HepG2 (cell line): ENCODE results near the gene GART. TPM values are rescaled to one million over a fixed set of nuclear protein-coding genes. Genes with fewer than 3 reads are reported as not detected.

Experiments
- ATAC-seq: fragments of 200-7000 bp; cut with Tn5 transposase; 3 replicates; pipeline ENCODE4 v1.9.1; 2020; ENCODE audit warnings: mild to moderate bottlenecking, moderate library complexity
- BruUV-seq: library from RNA; stranded (reverse); fragments of 400-500 nt; replicated peaks from 2 replicates; lab custom pipeline; 2021; lab: Mats Ljungman, UMichigan
- CTCF ChIA-PET: fragments of 300-600 bp; formaldehyde crosslinking; extraction: SDS; loops from one replicate; lab custom pipeline; 2021; ENCODE audit warnings: low total read pairs, inconsistent platforms, low intra/inter-chr PET ratio; lab: Yijun Ruan, JAX
- POLR2A ChIA-PET: fragments of 350-600 bp; sonication (Branson Sonifier 250); formaldehyde crosslinking; loops from one replicate; lab custom pipeline; 2020; ENCODE audit warnings: antibody characterized with exemption, inconsistent platforms; lab: Yijun Ruan, JAX
- DNase-seq: peaks from one replicate; pipeline ENCODE4 v3.0.0-alpha.2; 2015; ENCODE audit warnings: low spot score
- FAIRE-seq: peaks from 3 replicates; lab custom pipeline; 2011; peaks lifted over from hg19 to GRCh38; lab: Jason Lieb, UNC
- H2AFZ ChIP-seq: one replicate; pipeline ENCODE4 v1.6.1; 2011; ENCODE audit warnings: low read length, inconsistent platforms
- H3K27ac ChIP-seq: fragments of 300-600 bp; 3 replicates; pipeline ENCODE4 v1.8.0; 2011; ENCODE audit warnings: mixed run types, mild to moderate bottlenecking, mixed read lengths, low read length, inconsistent platforms; ENCODE audit not compliant: insufficient read depth; ENCODE audit errors: extremely low read length
- H3K27me3 ChIP-seq, 2 experiments: fragments of 200-600 bp in 1 of 2; 2 replicates in 1 of 2; 3 replicates in 1 of 2; pipeline versions ENCODE4 v1.6.0 to v1.8.0; 2011; ENCODE audit warnings: low read length in 2 of 2, mild to moderate bottlenecking in 2 of 2, moderate library complexity in 2 of 2, inconsistent platforms in 1 of 2; ENCODE audit not compliant: insufficient read depth in 2 of 2, control insufficient read depth in 1 of 2
- H3K36me3 ChIP-seq, 2 experiments: fragments of 200-600 bp in 1 of 2; replicated peaks in 1 of 2; 2 replicates in 1 of 2; 3 replicates in 1 of 2; pipeline versions ENCODE4 v1.5.1 to v1.8.0; 2011; ENCODE audit warnings: low read length in 2 of 2, inconsistent platforms in 1 of 2; ENCODE audit not compliant: insufficient read depth in 2 of 2, control insufficient read depth in 1 of 2
- H3K4me1 ChIP-seq: 2 replicates; pipeline ENCODE4 v1.5.1; 2012; ENCODE audit warnings: low read length, inconsistent platforms; ENCODE audit not compliant: insufficient read depth
- H3K4me2 ChIP-seq: 2 replicates; pipeline ENCODE4 v1.6.0; 2011; ENCODE audit warnings: low read depth, low read length, inconsistent platforms
- H3K4me3 ChIP-seq, 3 experiments: fragments of 200-600 bp in 1 of 3; sonication (generic), shearing (Covaris generic) in 1 of 3; replicated peaks in 1 of 3; 2 replicates each; pipeline ENCODE4 v1.5.1; 2011 to 2016; ENCODE audit warnings: low read length in 3 of 3, inconsistent platforms in 2 of 3, low read depth in 2 of 3, mild to moderate bottlenecking in 2 of 3, control low read depth in 1 of 3, mixed read lengths in 1 of 3; ENCODE audit not compliant: insufficient read depth in 1 of 3
- H3K79me2 ChIP-seq: one replicate; pipeline ENCODE4 v1.6.1; 2011; ENCODE audit warnings: low read length, inconsistent platforms; ENCODE audit not compliant: insufficient read depth
- H3K9ac ChIP-seq: 2 replicates; pipeline ENCODE4 v1.6.0; 2011; ENCODE audit warnings: mild to moderate bottlenecking, low read depth, low read length, inconsistent platforms; ENCODE audit not compliant: insufficient read depth
- H3K9me3 ChIP-seq: 2 replicates; pipeline ENCODE4 v1.5.1; 2012; ENCODE audit warnings: mild to moderate bottlenecking, low read length
- H4K20me1 ChIP-seq: 2 replicates; pipeline ENCODE4 v1.6.0; 2011; ENCODE audit warnings: inconsistent platforms, mild to moderate bottlenecking, low read length, moderate library complexity; ENCODE audit not compliant: insufficient read depth
- POLR2AphosphoS5 ChIP-seq: IDR thresholded peaks from 2 replicates; pipeline ENCODE4 v1.6.1; 2012; ENCODE audit warnings: low read depth, low read length
- ZC3H13 ChIP-seq: sonication (generic); formaldehyde crosslinking; IDR thresholded peaks from 2 replicates; pipeline ENCODE4 v1.8.1; 2023; ENCODE audit warnings: mild to moderate bottlenecking, missing genetic modification reagents, moderate library complexity
- WGBS: methylation state at CpG from one replicate; pipeline ENCODE4 v1.1.6; 2017; ENCODE audit warnings: low lambda C conversion rate; 5-methylcytosine and 5-hydroxymethylcytosine counted together
- in situ Hi-C: cut with HindIII; loops from 2 replicates; pipeline ENCODE4 v1.10.0; 2017; ENCODE audit warnings: low pct_unique_long_range_greater_than_20kb; ENCODE audit not compliant: extremely low pct_ligation_motif_present
- intact Hi-C: fragments of 100-400 bp; cut with micrococcal nuclease; formaldehyde crosslinking; loops from one replicate; pipeline ENCODE4 v1.10.0; 2022; ENCODE audit not compliant: unreplicated experiment
- polyA plus RNA-seq, 8 experiments: library from polyadenylated mRNA; depleted of rRNA in 3 of 8; stranded (reverse) in 7 of 8; unstranded in 1 of 8; fragments of >200 nt; fragmentation: Illumina TruSeq in 4 of 8; extraction: Trizol in 4 of 8; gene quantifications; 2 replicates each; pipeline versions ENCODE4 v1.2.1 to v1.2.3, GENCODE V29; 2011 to 2016; ENCODE audit warnings: low read depth in 4 of 8, missing spikeins in 1 of 8, mixed read lengths in 1 of 8; ENCODE audit not compliant: insufficient read depth in 1 of 8
- total RNA-seq, 5 experiments: library from RNA; depleted of rRNA; stranded (reverse); fragments of >200 nt; fragmentation: Illumina TruSeq; extraction: Trizol; gene quantifications; 2 replicates each; pipeline ENCODE4 v1.2.3, GENCODE V29; 2016; ENCODE audit warnings: low read depth in 1 of 5
- TF ChIP-seq, protein P1 (sequence below): sonication (generic); formaldehyde crosslinking; conservative IDR thresholded peaks from 2 replicates; pipeline ENCODE4 v1.4.0; 2020; ENCODE audit warnings: mild to moderate bottlenecking, missing genetic modification reagents, moderate library complexity
- TF ChIP-seq, protein P2 (sequence below): IDR thresholded peaks from 2 replicates; pipeline ENCODE4 v1.6.1; 2018; ENCODE audit warnings: missing genetic modification reagents, mild to moderate bottlenecking, missing compliant biosample characterization

GART gene
- total and polyA plus RNA-seq, 2 of the 13 experiments (the other 11 are each of a cell fraction or from before 2014, with no cell fraction given), result 17.9 to 109 TPM

DNA sequence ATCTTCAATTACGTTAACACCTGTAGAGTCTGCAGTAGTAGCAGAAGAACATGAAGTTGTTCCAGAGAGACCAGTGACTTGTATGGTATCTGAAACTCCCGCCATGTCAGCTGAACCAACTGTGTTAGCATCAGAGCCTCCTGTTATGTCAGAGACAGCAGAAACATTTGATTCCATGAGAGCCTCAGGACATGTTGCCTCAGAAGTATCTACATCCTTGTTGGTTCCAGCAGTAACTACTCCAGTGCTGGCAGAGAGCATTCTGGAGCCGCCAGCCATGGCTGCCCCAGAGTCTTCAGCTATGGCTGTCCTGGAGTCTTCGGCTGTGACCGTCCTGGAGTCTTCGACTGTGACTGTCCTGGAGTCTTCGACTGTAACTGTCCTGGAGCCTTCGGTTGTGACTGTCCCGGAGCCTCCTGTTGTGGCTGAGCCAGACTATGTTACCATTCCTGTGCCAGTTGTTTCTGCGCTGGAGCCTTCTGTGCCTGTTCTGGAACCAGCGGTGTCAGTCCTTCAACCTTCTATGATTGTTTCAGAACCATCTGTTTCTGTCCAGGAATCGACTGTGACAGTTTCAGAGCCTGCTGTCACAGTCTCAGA lies 11.2 kb upstream of the GART start:
- H4K20me1 ChIP-seq, result peaks cover 72% of the 10 kb centered on the region
- in situ Hi-C loops (no loop called here), intact Hi-C loops (no loop called here)
- H2AFZ ChIP-seq, result no peak overlapping the region
- H3K4me3 ChIP-seq, result no peak overlapping the region
- peaks cover 11% of the 10 kb centered on the region; the same call in 1 of the 2 replicates for H3K4me1 ChIP-seq
- H3K79me2 ChIP-seq, result peaks cover 88% of the 10 kb centered on the region
- ATAC-seq, result peak; percentile 25
- ChIA-PET CTCF (no interaction called here), POLR2A (no interaction called here)
- WGBS, result 96% methylated on average over 8 of the region's 12 CpGs
- no peaks in the 10 kb centered on the region for H3K9me3 ChIP-seq
- no peak overlapping the region for H3K9ac ChIP-seq
- no peak for FAIRE-seq
- no TSS peak for BruUV-seq
- no peak for DNase-seq
- TF ChIP-seq ZC3H13 (CRISPR knock-in tag) (peak; percentile 80), POLR2AphosphoS5 (0 out of 2 replicates have a peak, but pooled peaks have one; percentile 13)
- TF ChIP-seq, protein P1, sequence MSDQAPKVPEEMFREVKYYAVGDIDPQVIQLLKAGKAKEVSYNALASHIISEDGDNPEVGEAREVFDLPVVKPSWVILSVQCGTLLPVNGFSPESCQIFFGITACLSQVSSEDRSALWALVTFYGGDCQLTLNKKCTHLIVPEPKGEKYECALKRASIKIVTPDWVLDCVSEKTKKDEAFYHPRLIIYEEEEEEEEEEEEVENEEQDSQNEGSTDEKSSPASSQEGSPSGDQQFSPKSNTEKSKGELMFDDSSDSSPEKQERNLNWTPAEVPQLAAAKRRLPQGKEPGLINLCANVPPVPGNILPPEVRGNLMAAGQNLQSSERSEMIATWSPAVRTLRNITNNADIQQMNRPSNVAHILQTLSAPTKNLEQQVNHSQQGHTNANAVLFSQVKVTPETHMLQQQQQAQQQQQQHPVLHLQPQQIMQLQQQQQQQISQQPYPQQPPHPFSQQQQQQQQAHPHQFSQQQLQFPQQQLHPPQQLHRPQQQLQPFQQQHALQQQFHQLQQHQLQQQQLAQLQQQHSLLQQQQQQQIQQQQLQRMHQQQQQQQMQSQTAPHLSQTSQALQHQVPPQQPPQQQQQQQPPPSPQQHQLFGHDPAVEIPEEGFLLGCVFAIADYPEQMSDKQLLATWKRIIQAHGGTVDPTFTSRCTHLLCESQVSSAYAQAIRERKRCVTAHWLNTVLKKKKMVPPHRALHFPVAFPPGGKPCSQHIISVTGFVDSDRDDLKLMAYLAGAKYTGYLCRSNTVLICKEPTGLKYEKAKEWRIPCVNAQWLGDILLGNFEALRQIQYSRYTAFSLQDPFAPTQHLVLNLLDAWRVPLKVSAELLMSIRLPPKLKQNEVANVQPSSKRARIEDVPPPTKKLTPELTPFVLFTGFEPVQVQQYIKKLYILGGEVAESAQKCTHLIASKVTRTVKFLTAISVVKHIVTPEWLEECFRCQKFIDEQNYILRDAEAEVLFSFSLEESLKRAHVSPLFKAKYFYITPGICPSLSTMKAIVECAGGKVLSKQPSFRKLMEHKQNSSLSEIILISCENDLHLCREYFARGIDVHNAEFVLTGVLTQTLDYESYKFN (CRISPR knock-in tag), result no peak
- TF ChIP-seq, protein P2, sequence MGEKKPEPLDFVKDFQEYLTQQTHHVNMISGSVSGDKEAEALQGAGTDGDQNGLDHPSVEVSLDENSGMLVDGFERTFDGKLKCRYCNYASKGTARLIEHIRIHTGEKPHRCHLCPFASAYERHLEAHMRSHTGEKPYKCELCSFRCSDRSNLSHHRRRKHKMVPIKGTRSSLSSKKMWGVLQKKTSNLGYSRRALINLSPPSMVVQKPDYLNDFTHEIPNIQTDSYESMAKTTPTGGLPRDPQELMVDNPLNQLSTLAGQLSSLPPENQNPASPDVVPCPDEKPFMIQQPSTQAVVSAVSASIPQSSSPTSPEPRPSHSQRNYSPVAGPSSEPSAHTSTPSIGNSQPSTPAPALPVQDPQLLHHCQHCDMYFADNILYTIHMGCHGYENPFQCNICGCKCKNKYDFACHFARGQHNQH (CRISPR knock-in tag), result peak; percentile 15; the same call in 1 of the 2 replicates
- H3K27me3 ChIP-seq, result no peaks in the 10 kb centered on the region
- H3K36me3 ChIP-seq, result peaks cover 38 to 93% of the 10 kb centered on the region in 2 experiments
- no peak overlapping the region for H3K4me2 ChIP-seq
- no peak overlapping the region for H3K27ac ChIP-seq
